Measurements from ENCODE around the gene DZIP1.

DZIP1 gene

GRCh38 chr13:95552208-95552538 is 92.3 kb downstream of the DZIP1 start:
- no peak for TF ChIP-seq CTCF (conservative IDR thresholded peaks at IDR 0.05; ENCODE audit: low read depth, low read length)
- DNase-seq (ENCODE audit: low read depth), result no peak
- no peak overlapping the region for H3K4me3 ChIP-seq (ENCODE audit: low read depth, low read length)

- no peak for DNase-seq (ENCODE audit: low read depth)
- H3K4me3 ChIP-seq (ENCODE audit: low read depth, low read length), result no peak overlapping the region
- TF ChIP-seq CTCF (conservative IDR thresholded peaks at IDR 0.05; ENCODE audit: low read depth, low read length), result no peak
Measured at GRCh38 chr13:95547531-95548167, 96.9 kb downstream of the DZIP1 start.

- H3K4me3 ChIP-seq (ENCODE audit: low read depth, low read length), result no peak overlapping the region
- DNase-seq (ENCODE audit: low read depth), result no peak
- no peak for TF ChIP-seq CTCF (conservative IDR thresholded peaks at IDR 0.05; ENCODE audit: low read depth, low read length)
Measured at GRCh38 chr13:95546919-95547318, 97.6 kb downstream of the DZIP1 start.

GRCh38 chr13:95544293-95544692 is 100.2 kb downstream of the DZIP1 start:
- no peak overlapping the region for H3K4me3 ChIP-seq (ENCODE audit: low read depth, low read length)
- no peak for TF ChIP-seq CTCF (conservative IDR thresholded peaks at IDR 0.05; ENCODE audit: low read depth, low read length)
- DNase-seq (ENCODE audit: low read depth), result no peak

- TF ChIP-seq CTCF (conservative IDR thresholded peaks at IDR 0.05; ENCODE audit: low read depth, low read length), result no peak
- DNase-seq (ENCODE audit: low read depth), result no peak
- H3K4me3 ChIP-seq (ENCODE audit: low read depth, low read length), result no peak overlapping the region
Measured at GRCh38 chr13:95541911-95542474, 102.5 kb downstream of the DZIP1 start.

GRCh38 chr13:95541308-95541707 is 103.2 kb downstream of the DZIP1 start:
- no peak for DNase-seq (ENCODE audit: low read depth)
- no peak overlapping the region for H3K4me3 ChIP-seq (ENCODE audit: low read depth, low read length)
- no peak for TF ChIP-seq CTCF (conservative IDR thresholded peaks at IDR 0.05; ENCODE audit: low read depth, low read length)

- TF ChIP-seq CTCF (conservative IDR thresholded peaks at IDR 0.05; ENCODE audit: low read depth, low read length), result no peak
- DNase-seq (ENCODE audit: low read depth), result no peak
- no peak overlapping the region for H3K4me3 ChIP-seq (ENCODE audit: low read depth, low read length)
Measured at GRCh38 chr13:95540888-95541287, 103.6 kb downstream of the DZIP1 start.
